ENCODE data around the gene MGAT5B.

GRCh38 chr17:76897023-76897422, 28.8 kb downstream of the MGAT5B start:
- TF ChIP-seq CTCF (IDR thresholded peaks at IDR 0.05) (no peak), EP300 (IDR thresholded peaks at IDR 0.05) (no peak), POLR2AphosphoS5 (IDR thresholded peaks at IDR 0.05) (no peak)

Measured in sigmoid colon (tissue), 4 donors.